SK-N-SH (cell line): Measurements from ENCODE around the gene SKA1.

ENCODE experiments used
- EP300 ChIP-seq, 2 experiments: IDR thresholded peaks; 2 replicates each; pipeline versions ENCODE4 v1.4.0 to v1.6.1; 2012; ENCODE audit warnings: borderline replicate concordance in 1 of 2, low read depth in 1 of 2, low read length in 1 of 2
- TAF1 ChIP-seq: IDR thresholded peaks from 2 replicates; pipeline ENCODE4 v1.6.1; 2012; ENCODE audit warnings: low read depth, mild to moderate bottlenecking, low read length, moderate library complexity, borderline replicate concordance
- TF ChIP-seq, protein P1 (sequence below): fragments of 200-600 bp; sonication (generic); IDR thresholded peaks from 2 replicates; pipeline ENCODE4 v1.6.1; 2017; ENCODE audit warnings: antibody characterized with exemption, mild to moderate bottlenecking, moderate library complexity

DNA sequence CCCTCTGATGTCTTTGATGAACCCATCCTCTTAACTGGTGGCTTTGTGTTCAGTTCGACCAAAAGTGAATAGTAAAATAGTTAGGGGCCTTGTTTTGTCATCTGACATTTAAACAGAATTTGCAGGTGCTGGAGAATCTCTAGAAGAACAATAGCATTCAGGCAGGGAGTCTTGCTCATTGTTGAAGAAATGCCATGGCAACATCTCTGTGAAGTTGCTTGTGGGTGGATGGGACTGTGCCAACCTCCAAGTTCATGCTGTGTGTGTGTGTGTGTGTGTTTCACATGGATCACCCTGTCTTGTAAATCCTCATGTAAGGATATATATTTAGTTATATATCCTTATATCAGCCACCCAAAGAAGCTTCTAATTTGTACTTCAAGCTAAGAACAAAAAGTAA is 66.7 kb downstream of the SKA1 start:
- TF ChIP-seq TAF1 (no peak), EP300 (IDR thresholded peaks at IDR 0.05; ENCODE audit: borderline replicate concordance in 1 of 2, low read depth in 1 of 2, low read length in 1 of 2) (no peak)
- TF ChIP-seq, protein P1, sequence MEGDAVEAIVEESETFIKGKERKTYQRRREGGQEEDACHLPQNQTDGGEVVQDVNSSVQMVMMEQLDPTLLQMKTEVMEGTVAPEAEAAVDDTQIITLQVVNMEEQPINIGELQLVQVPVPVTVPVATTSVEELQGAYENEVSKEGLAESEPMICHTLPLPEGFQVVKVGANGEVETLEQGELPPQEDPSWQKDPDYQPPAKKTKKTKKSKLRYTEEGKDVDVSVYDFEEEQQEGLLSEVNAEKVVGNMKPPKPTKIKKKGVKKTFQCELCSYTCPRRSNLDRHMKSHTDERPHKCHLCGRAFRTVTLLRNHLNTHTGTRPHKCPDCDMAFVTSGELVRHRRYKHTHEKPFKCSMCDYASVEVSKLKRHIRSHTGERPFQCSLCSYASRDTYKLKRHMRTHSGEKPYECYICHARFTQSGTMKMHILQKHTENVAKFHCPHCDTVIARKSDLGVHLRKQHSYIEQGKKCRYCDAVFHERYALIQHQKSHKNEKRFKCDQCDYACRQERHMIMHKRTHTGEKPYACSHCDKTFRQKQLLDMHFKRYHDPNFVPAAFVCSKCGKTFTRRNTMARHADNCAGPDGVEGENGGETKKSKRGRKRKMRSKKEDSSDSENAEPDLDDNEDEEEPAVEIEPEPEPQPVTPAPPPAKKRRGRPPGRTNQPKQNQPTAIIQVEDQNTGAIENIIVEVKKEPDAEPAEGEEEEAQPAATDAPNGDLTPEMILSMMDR = no peak
